T-helper 1 cell treated with Interleukin-12 subunit alpha and Interleukin-12 subunit beta and Interleukin-4 antibody, amounts not matched to agents 30 μg/mL and 1 μg/mL, for 36 hours (primary cell): ENCODE data around the gene KCNMB2.

Experiments used
- H3K27ac Mint-ChIP-seq: one replicate; pipeline ENCODE4 v1.8.0; 2021; ENCODE audit warnings: mild to moderate bottlenecking, mixed read lengths
- H3K27me3 Mint-ChIP-seq: one replicate; pipeline ENCODE4 v1.8.0; 2021; ENCODE audit warnings: low read depth, mixed read lengths
- H3K36me3 Mint-ChIP-seq: one replicate; pipeline ENCODE4 v1.8.0; 2021; ENCODE audit warnings: low read depth, mixed read lengths
- H3K4me1 Mint-ChIP-seq: one replicate; pipeline ENCODE4 v1.8.0; 2021; ENCODE audit warnings: low read depth, mixed read lengths
- H3K4me3 Mint-ChIP-seq: one replicate; pipeline ENCODE4 v1.8.0; 2021; ENCODE audit warnings: mild to moderate bottlenecking, moderate library complexity, mixed read lengths
- H3K9me3 Mint-ChIP-seq: one replicate; pipeline ENCODE4 v1.8.0; 2021; ENCODE audit warnings: mixed read lengths

Gene KCNMB2

GRCh38 chr3:178705925-178706324 is 169.7 kb downstream of the KCNMB2 start:
- H3K4me1 Mint-ChIP-seq, result no peaks in the 10 kb centered on the region
- H3K27ac Mint-ChIP-seq, result no peak overlapping the region
- H3K9me3 Mint-ChIP-seq, result peaks cover 11% of the 10 kb centered on the region
- no peaks in the 10 kb centered on the region for H3K36me3 Mint-ChIP-seq
- no peak overlapping the region for H3K4me3 Mint-ChIP-seq
- H3K27me3 Mint-ChIP-seq, result no peaks in the 10 kb centered on the region

GRCh38 chr3:178706411-178706810 is 170.2 kb downstream of the KCNMB2 start:
- H3K9me3 Mint-ChIP-seq, result peaks cover 11% of the 10 kb centered on the region
- H3K27me3 Mint-ChIP-seq, result no peaks in the 10 kb centered on the region
- no peaks in the 10 kb centered on the region for H3K36me3 Mint-ChIP-seq
- no peak overlapping the region for H3K4me3 Mint-ChIP-seq
- H3K27ac Mint-ChIP-seq, result no peak overlapping the region
- H3K4me1 Mint-ChIP-seq, result no peaks in the 10 kb centered on the region

GRCh38 chr3:178707311-178708031 is 171.2 kb downstream of the KCNMB2 start:
- no peaks in the 10 kb centered on the region for H3K4me1 Mint-ChIP-seq

GRCh38 chr3:178709051-178709450 is 172.8 kb downstream of the KCNMB2 start:
- H3K36me3 Mint-ChIP-seq, result no peaks in the 10 kb centered on the region
- no peaks in the 10 kb centered on the region for H3K4me1 Mint-ChIP-seq
- H3K9me3 Mint-ChIP-seq, result peaks cover 6% of the 10 kb centered on the region

More at GRCh38 chr3:178707311-178708031, 171.2 kb downstream of the KCNMB2 start:
- Mint-ChIP-seq H3K36me3 (no peaks in the 10 kb centered on the region), H3K4me3 (no peak overlapping the region), H3K27ac (no peak overlapping the region), H3K27me3 (no peaks in the 10 kb centered on the region), H3K9me3 (peaks cover 10% of the 10 kb centered on the region)

GRCh38 chr3:178711753-178712152 is 175.5 kb downstream of the KCNMB2 start:
- H3K27me3 Mint-ChIP-seq, result no peaks in the 10 kb centered on the region
- peaks cover 3% of the 10 kb centered on the region for H3K9me3 Mint-ChIP-seq
- H3K36me3 Mint-ChIP-seq, result no peaks in the 10 kb centered on the region
- no peak overlapping the region for H3K27ac Mint-ChIP-seq
- no peak overlapping the region for H3K4me3 Mint-ChIP-seq
- no peaks in the 10 kb centered on the region for H3K4me1 Mint-ChIP-seq

More at GRCh38 chr3:178709051-178709450, 172.8 kb downstream of the KCNMB2 start:
- no peak overlapping the region for H3K27ac Mint-ChIP-seq
- no peaks in the 10 kb centered on the region for H3K27me3 Mint-ChIP-seq
- H3K4me3 Mint-ChIP-seq, result no peak overlapping the region

- Mint-ChIP-seq H3K27me3 (no peaks in the 10 kb centered on the region), H3K9me3 (peaks cover 3% of the 10 kb centered on the region), H3K27ac (no peak overlapping the region), H3K4me1 (no peaks in the 10 kb centered on the region), H3K4me3 (no peak overlapping the region), H3K36me3 (no peaks in the 10 kb centered on the region)
Observed at GRCh38 chr3:178712247-178712646, 176.0 kb downstream of the KCNMB2 start.

- Mint-ChIP-seq H3K27me3 (no peaks in the 10 kb centered on the region), H3K9me3 (no peaks in the 10 kb centered on the region), H3K4me3 (no peak overlapping the region)
Observed at GRCh38 chr3:178714925-178715832, 178.9 kb downstream of the KCNMB2 start.

GRCh38 chr3:178718995-178719635 is 182.9 kb downstream of the KCNMB2 start:
- no peak overlapping the region for H3K4me3 Mint-ChIP-seq
- no peaks in the 10 kb centered on the region for H3K9me3 Mint-ChIP-seq
- no peak overlapping the region for H3K27ac Mint-ChIP-seq
- no peaks in the 10 kb centered on the region for H3K4me1 Mint-ChIP-seq
- no peaks in the 10 kb centered on the region for H3K36me3 Mint-ChIP-seq
- H3K27me3 Mint-ChIP-seq, result no peaks in the 10 kb centered on the region

More at GRCh38 chr3:178714925-178715832, 178.9 kb downstream of the KCNMB2 start:
- H3K27ac Mint-ChIP-seq, result no peak overlapping the region
- H3K36me3 Mint-ChIP-seq, result no peaks in the 10 kb centered on the region
- H3K4me1 Mint-ChIP-seq, result no peaks in the 10 kb centered on the region

GRCh38 chr3:178732824-178733223 is 196.6 kb downstream of the KCNMB2 start:
- Mint-ChIP-seq H3K36me3 (no peaks in the 10 kb centered on the region), H3K4me1 (no peaks in the 10 kb centered on the region), H3K9me3 (no peaks in the 10 kb centered on the region)

GRCh38 chr3:178735032-178735674 is 198.9 kb downstream of the KCNMB2 start:
- no peaks in the 10 kb centered on the region for H3K27me3 Mint-ChIP-seq
- H3K4me1 Mint-ChIP-seq, result no peaks in the 10 kb centered on the region

More at GRCh38 chr3:178732824-178733223, 196.6 kb downstream of the KCNMB2 start:
- Mint-ChIP-seq H3K27me3 (no peaks in the 10 kb centered on the region), H3K27ac (no peak overlapping the region), H3K4me3 (no peak overlapping the region)

GRCh38 chr3:178736300-178736699 is 200.1 kb downstream of the KCNMB2 start:
- no peak overlapping the region for H3K4me3 Mint-ChIP-seq
- peaks cover 2% of the 10 kb centered on the region for H3K27me3 Mint-ChIP-seq

More at GRCh38 chr3:178735032-178735674, 198.9 kb downstream of the KCNMB2 start:
- no peak overlapping the region for H3K27ac Mint-ChIP-seq
- no peaks in the 10 kb centered on the region for H3K36me3 Mint-ChIP-seq
- no peaks in the 10 kb centered on the region for H3K9me3 Mint-ChIP-seq
- no peak overlapping the region for H3K4me3 Mint-ChIP-seq

GRCh38 chr3:178739720-178740119 is 203.5 kb downstream of the KCNMB2 start:
- Mint-ChIP-seq H3K36me3 (no peaks in the 10 kb centered on the region), H3K27ac (no peak overlapping the region), H3K4me1 (no peaks in the 10 kb centered on the region), H3K27me3 (peaks cover 5% of the 10 kb centered on the region), H3K9me3 (no peaks in the 10 kb centered on the region), H3K4me3 (no peak overlapping the region)

More at GRCh38 chr3:178736300-178736699, 200.1 kb downstream of the KCNMB2 start:
- no peaks in the 10 kb centered on the region for H3K36me3 Mint-ChIP-seq
- H3K4me1 Mint-ChIP-seq, result no peaks in the 10 kb centered on the region
- H3K27ac Mint-ChIP-seq, result no peak overlapping the region
- H3K9me3 Mint-ChIP-seq, result no peaks in the 10 kb centered on the region

- Mint-ChIP-seq H3K4me3 (no peak overlapping the region), H3K4me1 (no peaks in the 10 kb centered on the region), H3K9me3 (no peaks in the 10 kb centered on the region), H3K36me3 (no peaks in the 10 kb centered on the region), H3K27me3 (peaks cover 5% of the 10 kb centered on the region), H3K27ac (no peak overlapping the region)
Observed at GRCh38 chr3:178741020-178741419, 204.8 kb downstream of the KCNMB2 start.

GRCh38 chr3:178743297-178743696 is 207.1 kb downstream of the KCNMB2 start:
- Mint-ChIP-seq H3K4me1 (no peaks in the 10 kb centered on the region), H3K27me3 (peaks cover 5% of the 10 kb centered on the region), H3K4me3 (no peak overlapping the region), H3K9me3 (no peaks in the 10 kb centered on the region), H3K27ac (no peak overlapping the region), H3K36me3 (no peaks in the 10 kb centered on the region)
